Nephron (organoid): ENCODE data around the gene SLC25A22.
A peak's percentile ranks its signal among the peaks of the same experiment; 100 is the strongest.

Source experiments
- H3K27ac Mint-ChIP-seq, 3 experiments: 2 replicates each; pipeline ENCODE4 v1.8.0; 2020; ENCODE audit warnings: mixed read lengths in 3 of 3, mild to moderate bottlenecking in 2 of 3, moderate library complexity in 1 of 3
- H3K27me3 Mint-ChIP-seq: 2 replicates; pipeline ENCODE4 v1.8.0; 2021; ENCODE audit warnings: low read depth, mild to moderate bottlenecking, moderate library complexity, mixed read lengths
- H3K36me3 Mint-ChIP-seq: 2 replicates; pipeline ENCODE4 v1.8.0; 2020; ENCODE audit warnings: low read depth, mixed read lengths
- H3K4me1 Mint-ChIP-seq: 2 replicates; pipeline ENCODE4 v1.8.0; 2020; ENCODE audit warnings: mixed read lengths
- H3K4me3 Mint-ChIP-seq, 3 experiments: 2 replicates each; pipeline ENCODE4 v1.8.0; 2020; ENCODE audit warnings: mild to moderate bottlenecking in 3 of 3, mixed read lengths in 3 of 3, moderate library complexity in 2 of 3
- H3K9me3 Mint-ChIP-seq: 2 replicates; pipeline ENCODE4 v1.8.0; 2020; ENCODE audit warnings: mixed read lengths
- TF ChIP-seq, protein P1 (sequence below), 3 experiments: fragments of 200-600 bp; sonication (generic); IDR thresholded peaks; one replicate each; pipeline ENCODE4 v1.5.0; 2021; ENCODE audit warnings: antibody characterized with exemption in 3 of 3; ENCODE audit not compliant: unreplicated experiment in 3 of 3

The SLC25A22 gene

DNA sequence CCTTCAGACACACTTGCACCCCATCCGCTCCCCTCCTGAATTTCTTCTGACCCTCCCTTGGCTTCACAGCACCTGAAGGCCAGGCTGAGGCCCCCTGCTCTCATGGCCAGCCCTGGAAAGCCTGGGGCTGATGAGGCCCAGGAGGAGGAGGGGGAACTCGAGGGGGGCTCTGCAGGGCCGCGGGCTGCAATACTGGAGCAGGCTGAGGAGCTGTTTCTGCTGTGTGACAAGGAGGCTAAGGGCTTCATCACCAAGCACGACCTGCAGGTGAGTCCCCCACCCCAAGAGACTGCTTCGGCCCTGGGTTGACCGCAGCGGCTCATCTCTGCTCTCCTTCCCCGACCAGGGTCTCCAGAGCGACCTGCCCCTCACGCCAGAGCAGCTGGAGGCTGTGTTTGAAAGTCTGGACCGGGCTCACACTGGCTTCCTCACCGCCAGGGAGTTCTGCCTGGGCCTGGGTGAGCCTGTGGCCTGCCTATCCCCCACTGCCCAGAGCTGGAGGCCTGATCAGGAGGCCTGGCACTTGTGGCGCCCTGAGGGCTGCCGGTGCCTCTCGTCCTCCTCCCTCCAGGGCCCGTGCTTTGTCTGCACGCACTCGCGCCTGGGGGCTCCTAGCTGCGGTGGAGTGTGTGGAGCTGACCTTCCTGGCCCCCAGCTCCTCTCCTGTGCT, 30.6 kb upstream of the SLC25A22 start:
- Mint-ChIP-seq H3K4me3 (peak overlapping the region; percentile 73 to 79 (median 78)), H3K27ac (peak overlapping the region; percentile 29 to 75 (median 75)), H3K27me3 (peaks cover 45% of the 10 kb centered on the region), H3K36me3 (peaks cover 8% of the 10 kb centered on the region), H3K4me1 (peaks cover 37% of the 10 kb centered on the region), H3K9me3 (no peaks in the 10 kb centered on the region)
- TF ChIP-seq, protein P1, sequence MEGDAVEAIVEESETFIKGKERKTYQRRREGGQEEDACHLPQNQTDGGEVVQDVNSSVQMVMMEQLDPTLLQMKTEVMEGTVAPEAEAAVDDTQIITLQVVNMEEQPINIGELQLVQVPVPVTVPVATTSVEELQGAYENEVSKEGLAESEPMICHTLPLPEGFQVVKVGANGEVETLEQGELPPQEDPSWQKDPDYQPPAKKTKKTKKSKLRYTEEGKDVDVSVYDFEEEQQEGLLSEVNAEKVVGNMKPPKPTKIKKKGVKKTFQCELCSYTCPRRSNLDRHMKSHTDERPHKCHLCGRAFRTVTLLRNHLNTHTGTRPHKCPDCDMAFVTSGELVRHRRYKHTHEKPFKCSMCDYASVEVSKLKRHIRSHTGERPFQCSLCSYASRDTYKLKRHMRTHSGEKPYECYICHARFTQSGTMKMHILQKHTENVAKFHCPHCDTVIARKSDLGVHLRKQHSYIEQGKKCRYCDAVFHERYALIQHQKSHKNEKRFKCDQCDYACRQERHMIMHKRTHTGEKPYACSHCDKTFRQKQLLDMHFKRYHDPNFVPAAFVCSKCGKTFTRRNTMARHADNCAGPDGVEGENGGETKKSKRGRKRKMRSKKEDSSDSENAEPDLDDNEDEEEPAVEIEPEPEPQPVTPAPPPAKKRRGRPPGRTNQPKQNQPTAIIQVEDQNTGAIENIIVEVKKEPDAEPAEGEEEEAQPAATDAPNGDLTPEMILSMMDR (IDR thresholded peaks at IDR 0.05; ENCODE audit: unreplicated experiment in 3 of 3) = no peak

GRCh38 chr11:827897-828192, 29.8 kb upstream of the SLC25A22 start, which contains the start of gene CRACR2B:
Gene CRACR2B (plus strand): TSS chr11:827919. CDS start chr11:828608, 689 bp downstream.
- Mint-ChIP-seq H3K27ac (peak within 1 kb of the TSS; percentile 29 to 84 (median 75)), H3K9me3 (no peaks in the 10 kb centered on the region), H3K36me3 (peaks cover 8% of the 10 kb centered on the region), H3K4me1 (peaks cover 37% of the 10 kb centered on the region), H3K4me3 (peak within 1 kb of the TSS; percentile 73 to 79 (median 78)), H3K27me3 (peaks cover 45% of the 10 kb centered on the region)
- TF ChIP-seq, protein P1 (IDR thresholded peaks at IDR 0.05; ENCODE audit: unreplicated experiment in 3 of 3) = no peak

DNA sequence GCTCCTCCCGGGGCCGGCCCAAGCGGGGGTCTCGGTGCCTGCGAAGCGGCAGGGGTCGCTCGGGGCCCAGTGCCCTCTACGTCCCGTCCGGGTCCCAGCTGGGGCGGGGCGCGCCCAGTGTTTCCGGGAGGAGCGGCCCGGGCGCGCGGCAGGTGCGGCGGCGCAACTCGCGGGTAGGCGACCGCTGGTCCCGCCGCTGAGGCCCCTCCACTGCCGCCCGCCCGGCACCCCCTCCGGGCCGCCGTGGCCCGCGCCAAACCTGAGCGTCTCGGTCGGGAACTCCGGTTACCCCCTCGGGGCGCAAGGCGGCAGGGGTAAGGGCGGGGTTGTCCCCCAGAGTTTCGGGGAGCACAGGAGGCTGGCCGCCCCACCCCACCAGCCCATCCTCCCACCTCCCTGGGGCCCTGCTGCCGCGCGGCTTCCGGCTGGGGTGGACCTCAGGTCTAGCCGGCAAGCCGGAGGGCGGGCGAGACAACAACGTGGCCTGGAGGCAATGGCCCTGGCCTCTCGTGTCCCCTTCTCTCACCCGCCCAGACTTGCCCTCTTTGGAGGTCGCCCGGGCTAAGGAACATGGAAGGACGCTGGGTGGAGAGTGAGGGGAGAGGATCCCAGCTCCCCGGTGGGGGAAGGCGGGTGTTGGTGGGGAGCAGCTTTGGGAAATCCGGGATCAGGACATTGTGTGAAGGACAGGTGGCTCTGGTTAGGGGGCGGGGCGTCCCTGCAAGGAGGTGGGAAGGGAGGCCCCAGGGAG, 29.2 kb upstream of the SLC25A22 start:
- TF ChIP-seq, protein P1 (IDR thresholded peaks at IDR 0.05; ENCODE audit: unreplicated experiment in 3 of 3) = no peak
- H3K36me3 Mint-ChIP-seq = peaks cover 8% of the 10 kb centered on the region
- no peaks in the 10 kb centered on the region for H3K9me3 Mint-ChIP-seq
- H3K27me3 Mint-ChIP-seq = peaks cover 45% of the 10 kb centered on the region
- H3K27ac Mint-ChIP-seq = peak overlapping the region; percentile 29 to 75 (median 75)
- H3K4me1 Mint-ChIP-seq = peaks cover 37% of the 10 kb centered on the region
- peak overlapping the region; percentile 73 to 79 (median 78) for H3K4me3 Mint-ChIP-seq

- Mint-ChIP-seq H3K4me3 (peak overlapping the region; percentile 71 to 78 (median 71)), H3K9me3 (no peaks in the 10 kb centered on the region), H3K27ac (peak overlapping the region in 2 of 3 experiments; percentile 60 to 84), H3K27me3 (peaks cover 42% of the 10 kb centered on the region), H3K4me1 (peaks cover 34% of the 10 kb centered on the region), H3K36me3 (peaks cover 8% of the 10 kb centered on the region)
- TF ChIP-seq, protein P1 (IDR thresholded peaks at IDR 0.05; ENCODE audit: unreplicated experiment in 3 of 3) = no peak
These were observed 28.7 kb upstream of the SLC25A22 start for GRCh38 chr11:826836-827145.

GRCh38 chr11:826227-826621, 28.1 kb upstream of the SLC25A22 start:
- peak overlapping the region; percentile 71 to 78 (median 71) for H3K4me3 Mint-ChIP-seq

More at GRCh38 chr11:826227-826621, 28.1 kb upstream of the SLC25A22 start:
- H3K27me3 Mint-ChIP-seq = peaks cover 37% of the 10 kb centered on the region
- H3K27ac Mint-ChIP-seq = peak overlapping the region in 2 of 3 experiments; percentile 60 to 84
- TF ChIP-seq, protein P1 (IDR thresholded peaks at IDR 0.05; ENCODE audit: unreplicated experiment in 3 of 3) = no peak
- peaks cover 8% of the 10 kb centered on the region for H3K36me3 Mint-ChIP-seq
- no peaks in the 10 kb centered on the region for H3K9me3 Mint-ChIP-seq
- H3K4me1 Mint-ChIP-seq = peaks cover 28% of the 10 kb centered on the region
